HG02763 (cell line): ENCODE results near the gene BRAT1.
A peak's percentile ranks its signal among the peaks of the same experiment; 100 is the strongest.

Source experiments
- ATAC-seq: cut with Tn5 transposase; IDR thresholded peaks from one replicate; pipeline ENCODE4 v1.9.1; 2021; ENCODE audit warnings: mild to moderate bottlenecking, moderate library complexity; ENCODE audit not compliant: unreplicated experiment

BRAT1 gene

GRCh38 chr7:2585446-2585845, 30.1 kb upstream of the BRAT1 start:
- ATAC-seq: no peak

- ATAC-seq: no peak
Measured at GRCh38 chr7:2583798-2584580, 28.7 kb upstream of the BRAT1 start.

GRCh38 chr7:2582006-2582735, 26.8 kb upstream of the BRAT1 start:
- no peak for ATAC-seq

- ATAC-seq: no peak
Measured at GRCh38 chr7:2580636-2581035, 25.3 kb upstream of the BRAT1 start.

GRCh38 chr7:2577914-2578680, 22.8 kb upstream of the BRAT1 start:
- ATAC-seq: no peak

GRCh38 chr7:2576742-2577491, 21.6 kb upstream of the BRAT1 start:
- ATAC-seq: no peak

- no peak for ATAC-seq
Measured at GRCh38 chr7:2575733-2576340, 20.5 kb upstream of the BRAT1 start.

- ATAC-seq: no peak
Measured at GRCh38 chr7:2575046-2575732, 19.9 kb upstream of the BRAT1 start.

GRCh38 chr7:2573761-2574160, 18.4 kb upstream of the BRAT1 start:
- no peak for ATAC-seq

GRCh38 chr7:2572101-2572842, 16.9 kb upstream of the BRAT1 start:
- no peak for ATAC-seq

- ATAC-seq: no peak
Measured at GRCh38 chr7:2571409-2571808, 16.1 kb upstream of the BRAT1 start.

- no peak for ATAC-seq
Measured at GRCh38 chr7:2570021-2570420, 14.7 kb upstream of the BRAT1 start.

GRCh38 chr7:2569421-2569820, 14.1 kb upstream of the BRAT1 start:
- no peak for ATAC-seq

- ATAC-seq: no peak
Measured at GRCh38 chr7:2568521-2569223, 13.3 kb upstream of the BRAT1 start.

GRCh38 chr7:2567679-2568278, 12.5 kb upstream of the BRAT1 start:
- ATAC-seq: no peak

GRCh38 chr7:2566890-2567678, 11.8 kb upstream of the BRAT1 start:
- peak; percentile 81 for ATAC-seq

- ATAC-seq: peak; percentile 24
Measured at GRCh38 chr7:2566348-2566889, 11.1 kb upstream of the BRAT1 start.
